ENCODE measurements around the gene RREB1.

GRCh38 chr6:7254980-7255835 is 147.4 kb downstream of the RREB1 start:
- TF ChIP-seq POLR2AphosphoS5 (IDR thresholded peaks at IDR 0.05), result no peak
- no peak for TF ChIP-seq CTCF (IDR thresholded peaks at IDR 0.05)
- no peak for TF ChIP-seq POLR2A (IDR thresholded peaks at IDR 0.05)

All from transverse colon (tissue), 4 donors.